Testis (tissue), 2 donors: ENCODE measurements around the gene MISP.

Source experiments
- CTCF ChIP-seq, 3 experiments: fragments of 450-650 bp in 2 of 3; fragments of 200-600 bp in 1 of 3; sonication (generic) in 1 of 3; IDR thresholded peaks; one replicate each; pipeline ENCODE4 v1.5.1; 2016 to 2019; ENCODE audit warnings: antibody characterized with exemption in 3 of 3, mild to moderate bottlenecking in 2 of 3, moderate library complexity in 1 of 3
- POLR2A ChIP-seq: fragments of 450-650 bp; IDR thresholded peaks from one replicate; pipeline ENCODE4 v1.6.1; 2017; ENCODE audit warnings: antibody characterized with exemption, mild to moderate bottlenecking, moderate library complexity

- TF ChIP-seq POLR2A = no peak
- TF ChIP-seq CTCF (IDR thresholded peaks at IDR 0.05) = no peak
Observed at GRCh38 chr19:798415-799075, 47.6 kb downstream of the MISP start.
